UCSD-AML1 (cell line): ENCODE results near the gene SRPRA.

Experiments used
- DNase-seq: peaks from one replicate; lab custom pipeline; 2025; ENCODE audit not compliant: unreplicated experiment; lab: John Stamatoyannopoulos, UW

The SRPRA gene

GRCh38 chr11:126231725-126232459 is 36.8 kb downstream of the SRPRA start:
- no peak for DNase-seq

GRCh38 chr11:126229858-126230540 is 38.7 kb downstream of the SRPRA start:
- DNase-seq: no peak

- DNase-seq: no peak
Measured at GRCh38 chr11:126226334-126227084, 42.2 kb downstream of the SRPRA start.

- DNase-seq: no peak
Measured at GRCh38 chr11:126225295-126225665, 43.4 kb downstream of the SRPRA start.

- no peak for DNase-seq
Measured at GRCh38 chr11:126224647-126225294, 43.9 kb downstream of the SRPRA start.

GRCh38 chr11:126219547-126219946 is 49.1 kb downstream of the SRPRA start:
- no peak for DNase-seq

- no peak for DNase-seq
Measured at GRCh38 chr11:126217491-126217890, 51.2 kb downstream of the SRPRA start.

GRCh38 chr11:126216526-126217305 is 52.0 kb downstream of the SRPRA start:
- no peak for DNase-seq

- DNase-seq: no peak
Measured at GRCh38 chr11:126214841-126215240, 53.9 kb downstream of the SRPRA start.

GRCh38 chr11:126214441-126214840 is 54.3 kb downstream of the SRPRA start:
- DNase-seq: no peak
